SU-DHL-6 (cell line): ENCODE results near the gene COL6A3.

Experiments
- H2AFZ ChIP-seq: fragments of 200-600 bp; sonication (generic); 2 replicates; pipeline ENCODE4 v1.6.1; 2014; ENCODE audit warnings: low read depth, mild to moderate bottlenecking, moderate library complexity, mixed read lengths, antibody characterized with exemption, low read length; ENCODE audit not compliant: severe bottlenecking
- H3F3A ChIP-seq: fragments of 200-600 bp; shearing (Covaris generic); 2 replicates; pipeline ENCODE4 v1.6.0; 2016; ENCODE audit warnings: antibody characterized with exemption, mild to moderate bottlenecking; ENCODE audit not compliant: insufficient read depth
- H3K27ac ChIP-seq: fragments of 200-600 bp; sonication (generic); 2 replicates; pipeline ENCODE4 v1.5.1; 2016; ENCODE audit warnings: low read depth, mild to moderate bottlenecking, low read length, moderate library complexity, mixed read lengths
- H3K27me3 ChIP-seq: fragments of 200-600 bp; sonication (generic), shearing (Covaris generic); 2 replicates; pipeline ENCODE4 v1.6.0; 2014; ENCODE audit warnings: mild to moderate bottlenecking, low read length
- H3K36me3 ChIP-seq: fragments of 200-600 bp; sonication (generic); 2 replicates; pipeline ENCODE4 v1.6.1; 2014; ENCODE audit warnings: mild to moderate bottlenecking, low read length, mixed read lengths
- H3K4me2 ChIP-seq: fragments of 300-600, 200-600 bp; shearing (Covaris generic), sonication (generic); 2 replicates; pipeline ENCODE4 v1.6.0; 2014; ENCODE audit warnings: low read length, low read depth, mild to moderate bottlenecking; ENCODE audit not compliant: poor library complexity, severe bottlenecking
- H3K4me3 ChIP-seq: fragments of 200-600 bp; sonication (generic); 2 replicates; pipeline ENCODE4 v1.5.1; 2014; ENCODE audit warnings: antibody characterized with exemption, low read length, mild to moderate bottlenecking, mixed read lengths; ENCODE audit not compliant: insufficient read depth, poor library complexity, severe bottlenecking
- H3K79me2 ChIP-seq: fragments of 200-600 bp; sonication (generic); 2 replicates; pipeline ENCODE4 v1.6.1; 2014; ENCODE audit warnings: mild to moderate bottlenecking, low read length, moderate library complexity; ENCODE audit not compliant: insufficient read depth
- H3K9ac ChIP-seq: fragments of 200-600 bp; sonication (generic); 2 replicates; pipeline ENCODE4 v1.7.0; 2014; ENCODE audit warnings: mild to moderate bottlenecking, low read length
- H3K9me2 ChIP-seq: fragments of 200-600 bp; sonication (generic); replicated peaks from 2 replicates; pipeline ENCODE4 v1.6.1; 2014; ENCODE audit warnings: low read length; ENCODE audit not compliant: insufficient read depth
- H3K9me3 ChIP-seq: fragments of 200-600 bp; sonication (generic); 2 replicates; pipeline ENCODE4 v1.6.1; 2014; ENCODE audit warnings: low read length, mixed read lengths; ENCODE audit not compliant: insufficient read depth
- H4K20me1 ChIP-seq: fragments of 200-600 bp; sonication (generic); 2 replicates; pipeline ENCODE4 v1.6.1; 2014; ENCODE audit warnings: low read depth, mild to moderate bottlenecking, antibody characterized with exemption, low read length, moderate library complexity, mixed read lengths
- EZH2phosphoT487 ChIP-seq: fragments of 200-600 bp; sonication (generic), shearing (Covaris generic); conservative IDR thresholded peaks from 2 replicates; pipeline ENCODE4 v1.6.1; 2018; ENCODE audit warnings: mild to moderate bottlenecking, antibody characterized with exemption, low read length, moderate library complexity, mixed read lengths
- TF ChIP-seq, protein P1 (sequence below): fragments of 200-600 bp; sonication (generic); IDR thresholded peaks from one replicate; pipeline ENCODE4 v1.5.1; 2017; ENCODE audit warnings: antibody characterized with exemption, mild to moderate bottlenecking, low read length, moderate library complexity; ENCODE audit not compliant: insufficient read depth, poor library complexity, severe bottlenecking

The COL6A3 gene

DNA sequence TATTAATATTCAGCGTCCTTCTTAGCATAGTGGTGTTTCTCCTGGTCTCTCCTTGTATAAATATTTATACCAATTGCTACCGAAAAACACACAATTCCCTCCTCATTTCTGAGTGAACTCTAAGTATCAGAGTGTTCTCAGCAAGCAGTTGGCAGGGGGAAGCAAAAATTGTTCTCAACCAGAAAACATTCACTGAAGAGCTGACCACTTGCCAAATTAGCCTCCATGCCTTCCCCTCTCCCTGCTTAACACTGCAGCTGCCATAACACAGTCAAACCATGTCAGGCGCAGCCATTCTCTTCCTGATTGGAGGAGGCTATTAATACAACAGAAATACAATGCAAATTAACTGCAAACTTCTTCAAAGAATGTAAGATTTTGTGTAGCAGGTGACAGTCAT, 105.0 kb downstream of the COL6A3 start:
- Histone ChIP-seq H3K9me3 (no peaks in the 10 kb centered on the region), H3K9ac (no peak overlapping the region), H3F3A (no peaks in the 10 kb centered on the region), H3K4me3 (no peak overlapping the region), H3K79me2 (no peaks in the 10 kb centered on the region), H3K27ac (no peak overlapping the region), H4K20me1 (no peaks in the 10 kb centered on the region), H2AFZ (no peak overlapping the region), H3K27me3 (no peaks in the 10 kb centered on the region), H3K36me3 (no peaks in the 10 kb centered on the region), H3K4me2 (no peak overlapping the region), H3K9me2 (no peaks in the 10 kb centered on the region)
- TF ChIP-seq EZH2phosphoT487 = no peak
- TF ChIP-seq, protein P1, sequence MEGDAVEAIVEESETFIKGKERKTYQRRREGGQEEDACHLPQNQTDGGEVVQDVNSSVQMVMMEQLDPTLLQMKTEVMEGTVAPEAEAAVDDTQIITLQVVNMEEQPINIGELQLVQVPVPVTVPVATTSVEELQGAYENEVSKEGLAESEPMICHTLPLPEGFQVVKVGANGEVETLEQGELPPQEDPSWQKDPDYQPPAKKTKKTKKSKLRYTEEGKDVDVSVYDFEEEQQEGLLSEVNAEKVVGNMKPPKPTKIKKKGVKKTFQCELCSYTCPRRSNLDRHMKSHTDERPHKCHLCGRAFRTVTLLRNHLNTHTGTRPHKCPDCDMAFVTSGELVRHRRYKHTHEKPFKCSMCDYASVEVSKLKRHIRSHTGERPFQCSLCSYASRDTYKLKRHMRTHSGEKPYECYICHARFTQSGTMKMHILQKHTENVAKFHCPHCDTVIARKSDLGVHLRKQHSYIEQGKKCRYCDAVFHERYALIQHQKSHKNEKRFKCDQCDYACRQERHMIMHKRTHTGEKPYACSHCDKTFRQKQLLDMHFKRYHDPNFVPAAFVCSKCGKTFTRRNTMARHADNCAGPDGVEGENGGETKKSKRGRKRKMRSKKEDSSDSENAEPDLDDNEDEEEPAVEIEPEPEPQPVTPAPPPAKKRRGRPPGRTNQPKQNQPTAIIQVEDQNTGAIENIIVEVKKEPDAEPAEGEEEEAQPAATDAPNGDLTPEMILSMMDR = no peak

DNA sequence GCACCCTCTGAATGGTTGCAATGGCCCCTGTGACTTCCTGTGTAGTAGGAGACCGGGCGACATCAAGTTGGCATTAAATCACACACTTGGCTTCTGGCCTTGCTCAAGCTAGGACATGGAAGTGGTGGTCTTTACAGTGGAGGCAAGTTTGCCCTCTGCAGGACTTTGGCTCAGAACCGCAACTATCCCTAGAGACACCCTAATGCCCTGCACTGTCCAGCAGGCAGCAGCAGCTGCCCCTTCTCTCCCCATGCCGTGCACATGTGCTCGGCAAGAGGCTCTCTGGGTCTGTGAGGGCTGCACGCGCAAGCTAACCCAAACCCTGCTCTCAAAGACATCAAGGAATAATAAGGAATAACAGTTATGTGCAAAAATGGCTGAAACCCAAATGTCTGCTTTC, 106.5 kb downstream of the COL6A3 start:
- H3K9me2 ChIP-seq = no peaks in the 10 kb centered on the region
- H3K36me3 ChIP-seq = no peaks in the 10 kb centered on the region
- no peak overlapping the region for H3K27ac ChIP-seq
- no peak overlapping the region for H3K9ac ChIP-seq
- no peaks in the 10 kb centered on the region for H4K20me1 ChIP-seq
- H3K79me2 ChIP-seq = no peaks in the 10 kb centered on the region
- TF ChIP-seq, protein P1 = no peak
- no peak for TF ChIP-seq EZH2phosphoT487
- no peak overlapping the region for H2AFZ ChIP-seq
- no peak overlapping the region for H3K4me3 ChIP-seq
- H3K27me3 ChIP-seq = no peaks in the 10 kb centered on the region
- no peaks in the 10 kb centered on the region for H3K9me3 ChIP-seq
- H3F3A ChIP-seq = no peaks in the 10 kb centered on the region
- no peak overlapping the region for H3K4me2 ChIP-seq

DNA sequence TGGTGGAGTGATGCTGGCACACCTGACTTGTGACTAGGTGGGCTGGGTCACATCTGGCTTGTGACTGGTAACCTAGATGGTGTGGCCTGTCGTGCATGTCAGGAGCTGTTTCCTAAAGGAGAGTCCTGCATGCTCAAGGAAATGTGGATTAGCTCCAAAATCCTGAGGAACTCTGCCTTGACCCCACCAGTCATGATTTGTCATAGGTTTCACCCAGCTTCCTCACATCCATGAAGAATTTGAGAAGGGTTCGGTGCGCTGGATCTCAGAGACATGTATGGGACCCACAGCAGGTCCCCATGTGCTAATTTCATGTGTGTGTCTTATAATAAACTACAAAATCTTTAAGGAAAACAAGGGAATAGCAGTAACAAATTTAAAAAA, 107.2 kb downstream of the COL6A3 start:
- H3K9ac ChIP-seq = no peak overlapping the region
- H4K20me1 ChIP-seq = no peaks in the 10 kb centered on the region
- no peaks in the 10 kb centered on the region for H3K9me2 ChIP-seq
- H3K9me3 ChIP-seq = no peaks in the 10 kb centered on the region
- H3K4me2 ChIP-seq = no peak overlapping the region
- H3K36me3 ChIP-seq = no peaks in the 10 kb centered on the region
- no peaks in the 10 kb centered on the region for H3K27me3 ChIP-seq
- H3K27ac ChIP-seq = no peak overlapping the region
- no peaks in the 10 kb centered on the region for H3F3A ChIP-seq
- H2AFZ ChIP-seq = no peak overlapping the region
- TF ChIP-seq EZH2phosphoT487 = no peak
- TF ChIP-seq, protein P1 = no peak
- H3K79me2 ChIP-seq = no peaks in the 10 kb centered on the region
- H3K4me3 ChIP-seq = no peak overlapping the region
